Measurements from ENCODE around the gene UCP3. TPM values are rescaled to one million over a fixed set of nuclear protein-coding genes. Genes with fewer than 3 reads are reported as not detected.

Gene UCP3
- total and polyA plus RNA-seq, 2 donors: 0.85 to 1.2 TPM

DNA sequence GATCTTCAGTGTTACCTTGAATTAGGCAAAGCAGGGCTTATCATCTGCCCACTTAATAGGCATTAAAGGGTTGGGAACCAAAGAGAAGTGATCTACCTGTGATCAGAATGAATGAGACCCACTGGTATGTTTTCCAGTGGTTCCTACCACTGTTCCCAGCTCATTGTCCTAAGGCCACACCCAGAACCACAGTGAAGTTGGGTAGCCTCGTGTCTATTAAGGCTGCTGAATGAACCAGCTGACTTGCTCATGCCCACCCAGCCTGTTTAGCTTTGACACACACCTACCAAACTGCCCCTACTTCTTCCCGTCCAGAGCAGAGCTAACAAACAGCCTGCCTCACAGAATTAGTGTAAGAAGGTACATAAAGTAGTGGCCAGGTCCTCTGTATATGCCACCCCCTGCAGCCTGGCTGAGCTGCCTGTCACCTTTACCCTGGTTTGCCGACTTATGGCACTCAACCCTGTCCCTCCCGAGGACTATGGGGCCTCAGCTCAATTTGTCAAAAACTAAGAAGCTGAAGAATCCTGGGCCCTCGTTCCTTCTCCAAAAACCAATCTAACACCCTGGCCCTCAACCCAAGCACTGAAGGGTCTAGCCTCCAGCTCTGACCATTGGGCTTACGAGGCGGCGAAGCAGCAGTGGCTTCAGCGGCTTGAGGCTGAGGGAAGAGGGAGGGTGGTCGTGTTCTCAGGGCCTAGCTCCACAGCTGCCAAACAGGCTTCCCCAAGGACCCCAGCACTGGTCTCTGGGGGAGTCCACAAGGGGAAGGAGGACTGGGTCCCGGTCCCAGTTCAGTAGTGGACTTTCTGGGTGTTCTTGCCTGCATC is 36.0 kb downstream of the UCP3 start:
- no peak for DNase-seq (ENCODE audit: extremely low spot score)
- Histone ChIP-seq H3K36me3 (ENCODE audit: insufficient read depth) (no peaks in the 10 kb centered on the region), H3K27ac (ENCODE audit: low read depth) (no peak overlapping the region), H3K4me1 (ENCODE audit: insufficient read depth) (no peaks in the 10 kb centered on the region), H3K4me3 (ENCODE audit: low read depth, low read length) (no peak overlapping the region)
- WGBS: 83% methylated on average over 11 of the region's 11 CpGs

DNA sequence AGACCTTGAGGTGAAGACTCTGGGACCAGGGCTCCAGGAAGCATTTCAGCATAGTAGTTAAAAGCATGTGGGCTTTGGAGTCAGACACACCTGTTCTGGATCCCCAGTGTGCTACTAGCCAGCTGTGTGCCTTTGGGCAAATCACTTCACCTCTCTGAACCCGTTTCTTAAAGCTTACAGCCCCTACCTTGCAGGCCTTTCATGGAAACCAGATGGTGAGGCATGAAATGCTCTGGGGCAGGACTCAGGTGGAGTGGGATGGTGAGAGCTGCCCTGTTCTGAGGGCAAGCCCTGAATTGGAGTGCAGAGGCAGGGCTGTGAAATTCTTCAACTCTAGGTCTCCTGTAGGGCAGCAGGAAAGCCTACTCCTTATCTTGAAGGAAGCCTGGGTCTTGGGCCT is 36.7 kb downstream of the UCP3 start:
- H3K4me3 ChIP-seq (ENCODE audit: low read depth, low read length): no peak overlapping the region
- no peaks in the 10 kb centered on the region for H3K36me3 ChIP-seq (ENCODE audit: insufficient read depth)
- H3K27ac ChIP-seq (ENCODE audit: low read depth): no peak overlapping the region
- no peaks in the 10 kb centered on the region for H3K4me1 ChIP-seq (ENCODE audit: insufficient read depth)
- no peak for DNase-seq (ENCODE audit: extremely low spot score)
- WGBS: 85% methylated on average over 1 of the region's 1 CpG

DNA sequence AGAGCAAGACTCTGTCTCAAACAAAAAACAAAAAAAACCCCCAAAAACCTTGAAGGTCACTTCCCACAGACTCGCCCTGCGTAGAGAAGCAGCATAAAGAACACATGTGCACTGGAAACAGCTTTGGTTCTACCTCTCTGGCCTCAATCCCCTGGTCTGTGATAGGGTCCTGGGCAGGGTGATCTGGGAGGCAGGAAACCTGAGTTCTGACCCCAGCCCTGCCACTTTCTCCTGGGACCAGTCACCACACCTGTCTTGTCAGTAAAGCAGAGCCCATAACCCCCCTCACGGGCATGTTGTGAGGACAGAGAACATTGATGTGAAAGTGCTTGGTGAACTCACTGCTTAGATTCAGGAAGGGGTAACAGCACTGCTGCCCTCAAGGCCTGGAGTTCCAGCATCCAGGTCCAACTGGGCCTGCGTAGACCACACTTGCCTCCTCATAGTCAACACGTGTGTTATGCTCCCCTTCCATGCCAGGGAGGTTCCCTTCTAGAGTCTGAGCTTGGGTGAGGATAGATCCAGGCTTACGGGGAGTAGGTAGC is 37.6 kb downstream of the UCP3 start:
- DNase-seq (ENCODE audit: extremely low spot score): no peak
- WGBS: 93% methylated on average over 6 of the region's 6 CpGs
- Histone ChIP-seq H3K4me1 (ENCODE audit: insufficient read depth) (no peaks in the 10 kb centered on the region), H3K27ac (ENCODE audit: low read depth) (no peak overlapping the region), H3K4me3 (ENCODE audit: low read depth, low read length) (no peak overlapping the region), H3K36me3 (ENCODE audit: insufficient read depth) (no peaks in the 10 kb centered on the region)

DNA sequence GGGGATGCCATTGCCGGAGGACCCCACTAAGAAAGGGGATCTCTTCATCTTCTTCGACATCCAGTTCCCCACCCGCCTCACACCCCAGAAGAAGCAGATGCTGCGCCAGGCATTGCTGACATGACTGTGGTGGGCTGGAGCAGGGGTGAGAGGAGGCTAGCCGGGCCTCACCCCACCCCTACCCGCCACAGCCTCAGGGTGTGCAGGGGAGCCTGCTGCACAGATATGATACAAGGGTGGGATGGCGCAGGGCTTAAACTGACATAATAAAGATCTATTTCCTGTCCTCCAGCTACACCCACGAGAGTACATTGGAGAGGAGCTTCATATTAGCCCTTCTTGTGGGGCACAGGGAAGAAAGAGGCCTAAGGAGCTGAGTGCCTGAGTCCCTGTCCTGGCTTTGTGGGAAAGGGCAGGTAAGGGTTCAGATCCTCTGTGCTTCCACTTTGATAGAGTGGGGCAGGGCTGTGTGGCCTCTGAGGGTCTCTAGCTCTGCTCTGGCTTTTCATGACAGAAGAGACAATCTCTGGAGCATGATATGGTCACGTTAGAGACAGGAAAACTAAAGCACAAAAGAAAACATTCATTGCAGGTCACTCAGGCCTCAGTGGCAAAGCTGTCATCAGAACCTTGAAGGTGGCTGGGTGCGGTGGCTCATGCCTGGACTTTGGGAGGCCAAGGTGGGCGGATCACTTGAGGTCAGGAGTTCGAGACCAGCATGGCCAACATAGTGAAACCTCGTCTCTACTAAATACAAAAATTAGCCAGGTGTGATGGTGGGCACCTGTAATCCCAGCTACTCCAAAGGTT is 38.7 kb downstream of the UCP3 start:
- no peaks in the 10 kb centered on the region for H3K36me3 ChIP-seq (ENCODE audit: insufficient read depth)
- H3K27ac ChIP-seq (ENCODE audit: low read depth): no peak overlapping the region
- no peak for DNase-seq (ENCODE audit: extremely low spot score)
- WGBS: 81% methylated on average over 13 of the region's 13 CpGs
- H3K4me3 ChIP-seq (ENCODE audit: low read depth, low read length): no peak overlapping the region
- no peaks in the 10 kb centered on the region for H3K4me1 ChIP-seq (ENCODE audit: insufficient read depth)

DNA sequence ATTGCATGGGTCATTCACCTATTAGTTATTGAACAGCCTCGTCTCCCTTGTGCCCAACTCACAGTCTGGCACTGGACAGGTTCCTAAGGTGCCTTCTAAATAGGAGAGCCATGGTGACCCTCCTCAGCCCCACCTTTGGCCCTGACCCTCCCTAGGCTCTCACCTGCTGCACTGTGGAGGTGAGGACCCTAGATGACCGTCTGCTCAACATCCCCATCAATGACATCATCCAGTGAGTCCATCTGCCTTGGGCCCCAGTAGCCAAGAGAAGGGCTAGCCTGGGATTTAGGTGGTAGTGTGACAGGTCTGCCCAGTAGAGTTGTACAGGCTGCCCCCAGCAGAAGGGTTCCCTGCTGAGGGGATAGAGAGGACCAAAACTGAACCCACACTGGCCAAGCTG is 39.8 kb downstream of the UCP3 start:
- H3K4me3 ChIP-seq (ENCODE audit: low read depth, low read length): no peak overlapping the region
- WGBS: 73% methylated on average over 2 of the region's 2 CpGs
- no peak for DNase-seq (ENCODE audit: extremely low spot score)

DNA sequence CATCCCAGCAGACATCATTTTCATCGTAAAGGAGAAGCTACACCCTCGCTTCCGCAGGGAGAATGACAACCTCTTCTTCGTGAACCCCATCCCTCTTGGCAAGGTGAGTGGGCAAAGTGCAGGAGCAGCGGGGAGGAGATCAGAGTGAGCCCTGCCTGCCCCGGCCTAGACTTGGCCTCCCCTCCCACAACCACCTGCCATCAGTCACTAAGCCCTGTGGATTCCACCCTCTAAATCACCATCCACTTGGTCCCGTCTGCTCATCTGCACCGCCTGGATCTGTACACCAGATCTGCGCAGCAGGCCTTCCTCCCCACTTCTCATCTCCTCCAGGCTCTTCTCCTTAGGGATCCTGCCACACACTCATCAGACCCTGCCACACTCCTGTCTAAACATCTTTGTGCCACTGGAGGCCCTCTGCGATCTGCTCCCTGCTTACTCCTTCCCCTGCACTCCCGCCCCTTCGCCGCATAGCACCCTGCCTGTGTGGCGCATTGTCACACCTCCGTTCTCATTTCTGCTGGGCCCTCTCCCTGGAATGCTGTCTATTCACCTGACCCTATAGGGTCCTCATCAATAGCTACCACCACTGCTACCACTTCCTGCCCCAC is 40.4 kb downstream of the UCP3 start:
- 92% methylated on average over 15 of the region's 15 CpGs for WGBS
- H3K36me3 ChIP-seq (ENCODE audit: insufficient read depth): no peaks in the 10 kb centered on the region
- H3K4me3 ChIP-seq (ENCODE audit: low read depth, low read length): no peak overlapping the region
- no peak overlapping the region for H3K27ac ChIP-seq (ENCODE audit: low read depth)
- DNase-seq (ENCODE audit: extremely low spot score): no peak
- no peaks in the 10 kb centered on the region for H3K4me1 ChIP-seq (ENCODE audit: insufficient read depth)

More for the DNA sequence above, 39.8 kb downstream of the UCP3 start:
- Histone ChIP-seq H3K27ac (ENCODE audit: low read depth) (no peak overlapping the region), H3K4me1 (ENCODE audit: insufficient read depth) (no peaks in the 10 kb centered on the region), H3K36me3 (ENCODE audit: insufficient read depth) (no peaks in the 10 kb centered on the region)

DNA sequence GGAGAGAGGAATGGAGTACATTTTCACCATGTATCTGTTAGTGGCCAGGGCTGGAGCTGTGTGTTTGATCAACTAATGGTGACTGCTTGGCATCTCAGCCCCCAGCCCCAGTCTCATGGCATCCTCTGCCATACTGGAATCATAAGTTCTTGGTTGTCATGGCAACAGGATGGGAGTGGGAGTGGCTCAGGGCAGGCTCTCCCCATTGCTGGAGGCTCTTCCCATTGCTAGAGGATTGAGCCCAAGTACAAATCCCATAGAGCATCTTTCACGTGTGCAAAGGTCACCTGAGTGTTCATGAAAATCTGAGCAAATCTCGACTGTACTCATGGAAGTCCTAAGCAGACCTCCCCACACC is 43.1 kb downstream of the UCP3 start:
- H3K4me3 ChIP-seq (ENCODE audit: low read depth, low read length): no peak overlapping the region
- no peak for DNase-seq (ENCODE audit: extremely low spot score)
- H3K4me1 ChIP-seq (ENCODE audit: insufficient read depth): no peaks in the 10 kb centered on the region
- no peaks in the 10 kb centered on the region for H3K36me3 ChIP-seq (ENCODE audit: insufficient read depth)
- H3K27ac ChIP-seq (ENCODE audit: low read depth): no peak overlapping the region
- WGBS: 69% methylated on average over 2 of the region's 2 CpGs

DNA sequence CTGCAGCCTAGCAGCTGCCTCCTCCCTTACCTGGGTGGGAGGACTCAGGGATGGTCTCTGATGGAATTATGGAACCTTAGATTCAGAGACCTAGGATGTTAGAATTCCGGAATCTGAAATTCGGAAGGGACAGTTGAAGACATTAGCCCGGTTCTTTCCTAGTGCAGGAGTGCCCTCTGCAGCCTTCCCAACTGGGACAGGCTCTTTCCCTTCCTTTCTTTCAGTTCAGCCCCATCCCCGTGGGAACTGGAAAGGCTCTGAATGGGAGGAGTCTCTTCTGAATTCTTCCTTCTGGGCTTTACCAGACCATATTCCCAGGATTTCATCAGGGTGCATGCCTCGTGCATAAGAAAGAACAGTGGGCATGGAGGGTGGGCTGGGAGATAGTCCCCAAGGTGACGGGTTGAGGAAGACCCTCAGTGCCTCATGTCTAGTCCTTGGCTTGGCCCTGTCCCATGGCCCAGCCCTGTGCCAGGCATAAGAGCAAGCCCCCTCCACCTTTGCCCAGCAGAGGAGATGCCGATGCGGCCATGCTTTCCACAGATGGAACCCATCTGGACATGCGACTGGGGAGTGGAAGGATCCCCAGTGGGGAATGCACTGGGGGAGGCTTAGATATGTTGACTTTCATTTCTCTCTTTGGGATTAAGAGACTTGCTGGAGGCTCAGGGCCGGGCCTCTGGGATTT is 43.7 kb downstream of the UCP3 start:
- H3K36me3 ChIP-seq (ENCODE audit: insufficient read depth): no peaks in the 10 kb centered on the region
- WGBS: 51% methylated on average over 10 of the region's 10 CpGs
- no peaks in the 10 kb centered on the region for H3K4me1 ChIP-seq (ENCODE audit: insufficient read depth)
- H3K4me3 ChIP-seq (ENCODE audit: low read depth, low read length): no peak overlapping the region
- no peak for DNase-seq (ENCODE audit: extremely low spot score)
- H3K27ac ChIP-seq (ENCODE audit: low read depth): no peak overlapping the region

DNA sequence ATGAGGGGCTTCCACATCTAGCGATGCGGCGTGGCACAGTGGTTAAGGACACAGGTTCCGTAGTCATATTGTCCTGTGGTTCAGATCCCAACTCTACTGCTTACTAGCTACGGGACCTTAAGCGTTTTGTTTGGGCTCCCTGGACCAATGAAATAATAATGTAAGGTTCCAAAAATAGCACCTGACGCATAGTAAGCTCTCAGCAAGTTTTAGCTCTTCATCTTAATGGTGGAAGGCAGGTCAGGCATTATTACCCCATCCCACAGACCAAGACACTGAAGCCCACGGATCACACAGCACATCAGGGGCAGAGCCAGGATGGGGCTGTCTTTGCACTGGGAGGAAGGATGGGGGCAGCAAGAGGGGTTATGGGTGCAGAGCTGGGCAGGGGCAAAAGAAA is 45.0 kb downstream of the UCP3 start:
- no peak overlapping the region for H3K4me3 ChIP-seq (ENCODE audit: low read depth, low read length)

DNA sequence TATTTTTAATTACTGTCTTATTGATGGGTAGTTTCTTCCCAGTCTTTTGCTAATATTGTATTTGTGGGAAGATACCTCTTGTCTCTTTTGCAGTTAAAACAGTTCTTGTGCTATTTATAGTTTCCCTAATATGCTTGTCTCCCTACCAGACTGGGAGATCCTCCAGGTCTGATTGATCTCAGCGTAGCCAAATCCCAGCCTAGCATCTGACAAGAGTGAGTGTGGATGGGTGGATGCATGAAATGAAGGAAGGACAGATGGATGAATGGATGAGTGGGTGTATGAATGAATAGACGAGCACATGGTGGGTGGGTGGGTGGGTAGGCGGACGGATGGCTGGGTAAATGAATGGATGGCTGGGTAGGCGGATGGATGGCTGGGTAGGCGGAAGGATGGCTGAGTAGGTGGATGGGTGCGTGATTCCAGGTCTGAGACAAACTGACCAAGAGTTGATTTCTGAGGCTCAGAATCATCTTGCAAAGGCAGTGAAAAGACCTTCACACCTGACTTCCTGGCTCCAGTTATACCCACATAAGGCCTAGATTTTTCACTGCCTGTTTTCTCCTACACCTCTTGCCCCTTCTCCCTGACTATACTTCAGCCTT is 46.7 kb downstream of the UCP3 start:
- H3K4me3 ChIP-seq (ENCODE audit: low read depth, low read length): no peak overlapping the region
- WGBS: 80% methylated on average over 7 of the region's 7 CpGs
- DNase-seq (ENCODE audit: extremely low spot score): no peak

More for the DNA sequence above, 45.0 kb downstream of the UCP3 start:
- DNase-seq (ENCODE audit: extremely low spot score): no peak
- no peaks in the 10 kb centered on the region for H3K4me1 ChIP-seq (ENCODE audit: insufficient read depth)
- WGBS: 75% methylated on average over 8 of the region's 8 CpGs
- no peaks in the 10 kb centered on the region for H3K36me3 ChIP-seq (ENCODE audit: insufficient read depth)
- H3K27ac ChIP-seq (ENCODE audit: low read depth): no peak overlapping the region

DNA sequence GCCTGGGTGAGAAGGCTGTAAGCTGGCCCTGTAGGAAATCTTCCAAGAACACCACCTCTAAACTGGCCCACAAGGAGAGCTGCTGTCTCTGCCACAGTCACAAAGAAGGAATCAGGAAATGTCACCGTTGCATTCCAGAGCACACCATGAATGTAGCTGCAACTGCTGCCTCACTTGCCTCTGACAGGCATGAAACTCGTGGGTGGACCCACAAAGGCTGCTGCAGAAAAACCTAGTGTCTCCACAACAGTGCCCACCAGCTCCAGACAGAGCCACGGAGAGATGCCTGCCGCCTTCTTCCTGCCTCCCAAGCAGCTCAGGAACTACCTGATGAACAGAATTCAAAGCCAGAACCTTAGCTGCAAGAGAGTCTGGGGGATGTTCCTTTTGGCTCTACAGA is 47.6 kb downstream of the UCP3 start:
- Histone ChIP-seq H3K4me1 (ENCODE audit: insufficient read depth) (no peaks in the 10 kb centered on the region), H3K36me3 (ENCODE audit: insufficient read depth) (no peaks in the 10 kb centered on the region), H3K4me3 (ENCODE audit: low read depth, low read length) (no peak overlapping the region), H3K27ac (ENCODE audit: low read depth) (no peak overlapping the region)
- DNase-seq (ENCODE audit: extremely low spot score): no peak
- WGBS: 71% methylated on average over 4 of the region's 4 CpGs

More for the DNA sequence above, 46.7 kb downstream of the UCP3 start:
- Histone ChIP-seq H3K4me1 (ENCODE audit: insufficient read depth) (no peaks in the 10 kb centered on the region), H3K27ac (ENCODE audit: low read depth) (no peak overlapping the region), H3K36me3 (ENCODE audit: insufficient read depth) (no peaks in the 10 kb centered on the region)

DNA sequence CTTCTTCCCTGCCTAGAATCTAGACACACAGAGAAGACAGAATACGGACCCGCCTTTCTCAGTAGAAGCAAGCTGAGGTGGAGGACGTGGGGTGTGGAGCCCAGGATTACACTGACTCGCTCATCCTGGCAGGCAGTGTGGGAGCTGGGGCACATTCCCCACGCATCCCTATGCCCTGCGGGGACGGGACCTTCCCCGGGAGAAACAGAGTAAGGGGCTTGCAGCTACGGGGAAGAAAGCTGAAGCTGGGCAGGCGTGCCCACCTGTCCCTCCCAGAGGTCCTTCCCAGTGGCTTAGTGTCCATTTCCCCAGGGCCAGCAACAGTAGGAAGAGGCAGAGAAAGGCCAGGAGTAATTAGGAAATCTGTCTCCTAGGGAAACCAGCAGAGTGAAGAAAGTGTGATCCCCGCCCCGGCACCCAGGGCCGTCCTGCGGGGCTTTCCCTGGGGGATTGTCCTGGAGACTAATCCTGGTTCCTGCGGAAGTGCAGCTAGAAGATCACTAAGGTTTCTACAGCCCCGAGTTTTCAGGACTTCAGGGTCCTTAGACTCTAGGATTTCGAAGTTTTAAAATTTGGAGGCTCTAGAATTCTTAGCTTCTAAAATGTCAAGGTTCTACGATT is 50.3 kb downstream of the UCP3 start:
- no peak for DNase-seq (ENCODE audit: extremely low spot score)
- 79% methylated on average over 18 of the region's 18 CpGs for WGBS

More for the DNA sequence above, 50.3 kb downstream of the UCP3 start:
- H3K36me3 ChIP-seq (ENCODE audit: insufficient read depth): no peaks in the 10 kb centered on the region
- no peaks in the 10 kb centered on the region for H3K4me1 ChIP-seq (ENCODE audit: insufficient read depth)
- H3K4me3 ChIP-seq (ENCODE audit: low read depth, low read length): no peak overlapping the region
- no peak overlapping the region for H3K27ac ChIP-seq (ENCODE audit: low read depth)

Data from urinary bladder (tissue), 4 donors.